HepG2 (cell line): Measurements from ENCODE around the gene UBTD1. TPM values are rescaled to one million over a fixed set of nuclear protein-coding genes. Genes with fewer than 3 reads are reported as not detected.

Experiments
- GMEB1 ChIP-seq: sonication (generic); formaldehyde crosslinking; IDR thresholded peaks from 2 replicates; pipeline ENCODE4 v1.5.1; 2020; ENCODE audit warnings: missing genetic modification reagents, mild to moderate bottlenecking, borderline replicate concordance
- HINFP ChIP-seq: sonication (generic); formaldehyde crosslinking; IDR thresholded peaks from 2 replicates; pipeline ENCODE4 v1.4.0; 2020; ENCODE audit warnings: low read depth, mild to moderate bottlenecking, missing genetic modification reagents
- IKZF5 ChIP-seq: IDR thresholded peaks from 2 replicates; pipeline ENCODE4 v1.6.1; 2018; ENCODE audit warnings: missing genetic modification reagents, mild to moderate bottlenecking, missing compliant biosample characterization
- LCORL ChIP-seq, 2 experiments: fragments of 450-650 bp in 1 of 2; sonication (generic) in 1 of 2; formaldehyde crosslinking in 1 of 2; IDR thresholded peaks; 2 replicates each; pipeline versions ENCODE4 v1.5.0 to v1.6.1; 2017 to 2020; ENCODE audit warnings: antibody characterized with exemption in 1 of 2, missing genetic modification reagents in 1 of 2
- NFKB2 ChIP-seq: sonication (generic); formaldehyde crosslinking; IDR thresholded peaks from 2 replicates; pipeline ENCODE4 v1.4.0; 2020; ENCODE audit warnings: missing genetic modification reagents, borderline replicate concordance
- NFYB ChIP-seq: sonication (generic); formaldehyde crosslinking; IDR thresholded peaks from 2 replicates; pipeline ENCODE4 v1.4.0; 2020; ENCODE audit warnings: missing genetic modification reagents
- POLR2G ChIP-seq: fragments of 200-400 bp; formaldehyde crosslinking; IDR thresholded peaks from 2 replicates; pipeline ENCODE4 v1.6.1; 2018; ENCODE audit warnings: mild to moderate bottlenecking, low read depth, low read length, moderate library complexity
- RAD51 ChIP-seq: fragments of 450-650 bp; IDR thresholded peaks from 2 replicates; pipeline ENCODE4 v1.6.1; 2016; ENCODE audit warnings: borderline replicate concordance
- SALL1 ChIP-seq: sonication (generic); formaldehyde crosslinking; IDR thresholded peaks from 2 replicates; pipeline ENCODE4 v1.8.0; 2022; ENCODE audit warnings: mild to moderate bottlenecking, missing genetic modification reagents
- SMAD3 ChIP-seq: sonication (generic); formaldehyde crosslinking; IDR thresholded peaks from 2 replicates; pipeline ENCODE4 v1.4.0; 2020; ENCODE audit warnings: missing genetic modification reagents
- ZMYM4 ChIP-seq: sonication (generic); formaldehyde crosslinking; IDR thresholded peaks from 2 replicates; pipeline ENCODE4 v1.8.1; 2023; ENCODE audit warnings: mild to moderate bottlenecking, missing genetic modification reagents
- ZSCAN31 ChIP-seq: sonication (generic); formaldehyde crosslinking; IDR thresholded peaks from 2 replicates; pipeline ENCODE4 v1.5.0; 2020; ENCODE audit warnings: low read depth, mild to moderate bottlenecking, missing genetic modification reagents
- polyA plus RNA-seq, 8 experiments: library from polyadenylated mRNA; depleted of rRNA in 3 of 8; stranded (reverse) in 7 of 8; unstranded in 1 of 8; fragments of >200 nt; fragmentation: Illumina TruSeq in 4 of 8; extraction: Trizol in 4 of 8; gene quantifications; 2 replicates each; pipeline versions ENCODE4 v1.2.1 to v1.2.3, GENCODE V29; 2011 to 2016; ENCODE audit warnings: low read depth in 4 of 8, missing spikeins in 1 of 8, mixed read lengths in 1 of 8; ENCODE audit not compliant: insufficient read depth in 1 of 8
- total RNA-seq, 5 experiments: library from RNA; depleted of rRNA; stranded (reverse); fragments of >200 nt; fragmentation: Illumina TruSeq; extraction: Trizol; gene quantifications; 2 replicates each; pipeline ENCODE4 v1.2.3, GENCODE V29; 2016; ENCODE audit warnings: low read depth in 1 of 5
- TF ChIP-seq, protein P1 (sequence below): sonication (generic); formaldehyde crosslinking; IDR thresholded peaks from 2 replicates; pipeline ENCODE4 v1.5.0; 2020; ENCODE audit warnings: mild to moderate bottlenecking, missing genetic modification reagents, borderline replicate concordance
- TF ChIP-seq, protein P2 (sequence below): sonication (generic); formaldehyde crosslinking; IDR thresholded peaks from 2 replicates; pipeline ENCODE4 v1.9.0; 2022; ENCODE audit warnings: low read depth, missing genetic modification reagents

UBTD1 gene
- total and polyA plus RNA-seq, 2 of the 13 experiments (the other 11 are each of a cell fraction or from before 2014, with no cell fraction given), result 7.9 to 10.0 TPM

DNA sequence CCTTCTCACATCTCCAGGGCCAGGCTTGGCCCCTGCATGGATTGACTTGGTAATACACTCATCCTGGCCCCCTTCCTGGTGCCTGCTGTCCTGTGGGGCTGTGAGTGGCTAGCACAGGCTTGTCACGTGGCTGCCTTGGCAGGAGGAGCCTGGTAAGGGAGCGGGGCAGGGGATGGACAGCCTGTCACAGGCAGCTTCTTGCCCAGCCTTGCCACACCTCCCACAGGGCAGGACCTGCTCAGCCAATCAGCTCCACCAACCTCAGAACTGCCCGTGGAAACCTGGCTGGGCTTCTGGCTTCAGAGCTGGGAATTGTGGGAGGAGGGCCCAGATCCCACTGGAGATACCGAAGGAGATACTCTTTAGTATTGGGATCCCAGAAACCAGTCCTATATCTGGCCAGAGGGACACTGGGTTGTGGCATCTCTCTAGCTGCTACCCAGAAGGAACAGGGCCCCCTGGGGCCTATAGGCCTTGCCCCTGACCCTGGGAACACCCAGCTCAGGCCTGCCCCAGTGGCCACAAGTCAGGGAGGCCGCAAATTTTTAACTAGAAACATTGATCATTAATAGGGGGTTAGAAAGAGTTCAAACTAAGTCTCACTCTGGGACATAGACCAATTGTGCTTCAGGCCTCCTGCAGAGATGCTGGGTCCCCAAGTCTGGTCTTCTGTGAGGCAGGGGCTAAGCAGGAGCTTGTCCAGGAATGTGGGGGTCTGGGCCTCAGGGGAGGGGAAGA is 85.5 kb downstream of the UBTD1 start, which contains the start of gene HOGA1 (continued):
- peak; percentile 84 for TF ChIP-seq RAD51
- TF ChIP-seq SMAD3 (CRISPR knock-in tag), result 0 out of 2 replicates have a peak, but pooled peaks have one; percentile 43
- TF ChIP-seq HINFP (CRISPR knock-in tag), result 0 out of 2 replicates have a peak, but pooled peaks have one; percentile 6
- no peak for TF ChIP-seq LCORL (IDR thresholded peaks at IDR 0.05)
- peak; percentile 14 for TF ChIP-seq LCORL (CRISPR knock-in tag; IDR thresholded peaks at IDR 0.05)
- peak; percentile 43; the same call in 1 of the 2 replicates for TF ChIP-seq IKZF5
- peak; percentile 58; the same call in 1 of the 2 replicates for TF ChIP-seq POLR2G
- peak; percentile 85 for TF ChIP-seq ZMYM4
- TF ChIP-seq, protein P1, sequence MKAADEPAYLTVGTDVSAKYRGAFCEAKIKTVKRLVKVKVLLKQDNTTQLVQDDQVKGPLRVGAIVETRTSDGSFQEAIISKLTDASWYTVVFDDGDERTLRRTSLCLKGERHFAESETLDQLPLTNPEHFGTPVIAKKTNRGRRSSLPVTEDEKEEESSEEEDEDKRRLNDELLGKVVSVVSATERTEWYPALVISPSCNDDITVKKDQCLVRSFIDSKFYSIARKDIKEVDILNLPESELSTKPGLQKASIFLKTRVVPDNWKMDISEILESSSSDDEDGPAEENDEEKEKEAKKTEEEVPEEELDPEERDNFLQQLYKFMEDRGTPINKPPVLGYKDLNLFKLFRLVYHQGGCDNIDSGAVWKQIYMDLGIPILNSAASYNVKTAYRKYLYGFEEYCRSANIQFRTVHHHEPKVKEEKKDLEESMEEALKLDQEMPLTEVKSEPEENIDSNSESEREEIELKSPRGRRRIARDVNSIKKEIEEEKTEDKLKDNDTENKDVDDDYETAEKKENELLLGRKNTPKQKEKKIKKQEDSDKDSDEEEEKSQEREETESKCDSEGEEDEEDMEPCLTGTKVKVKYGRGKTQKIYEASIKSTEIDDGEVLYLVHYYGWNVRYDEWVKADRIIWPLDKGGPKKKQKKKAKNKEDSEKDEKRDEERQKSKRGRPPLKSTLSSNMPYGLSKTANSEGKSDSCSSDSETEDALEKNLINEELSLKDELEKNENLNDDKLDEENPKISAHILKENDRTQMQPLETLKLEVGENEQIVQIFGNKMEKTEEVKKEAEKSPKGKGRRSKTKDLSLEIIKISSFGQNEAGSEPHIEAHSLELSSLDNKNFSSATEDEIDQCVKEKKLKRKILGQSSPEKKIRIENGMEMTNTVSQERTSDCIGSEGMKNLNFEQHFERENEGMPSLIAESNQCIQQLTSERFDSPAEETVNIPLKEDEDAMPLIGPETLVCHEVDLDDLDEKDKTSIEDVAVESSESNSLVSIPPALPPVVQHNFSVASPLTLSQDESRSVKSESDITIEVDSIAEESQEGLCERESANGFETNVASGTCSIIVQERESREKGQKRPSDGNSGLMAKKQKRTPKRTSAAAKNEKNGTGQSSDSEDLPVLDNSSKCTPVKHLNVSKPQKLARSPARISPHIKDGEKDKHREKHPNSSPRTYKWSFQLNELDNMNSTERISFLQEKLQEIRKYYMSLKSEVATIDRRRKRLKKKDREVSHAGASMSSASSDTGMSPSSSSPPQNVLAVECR (CRISPR knock-in tag), result peak; percentile 57; the same call in 1 of the 2 replicates
- no peak for TF ChIP-seq GMEB1 (CRISPR knock-in tag)
- TF ChIP-seq, protein P2, sequence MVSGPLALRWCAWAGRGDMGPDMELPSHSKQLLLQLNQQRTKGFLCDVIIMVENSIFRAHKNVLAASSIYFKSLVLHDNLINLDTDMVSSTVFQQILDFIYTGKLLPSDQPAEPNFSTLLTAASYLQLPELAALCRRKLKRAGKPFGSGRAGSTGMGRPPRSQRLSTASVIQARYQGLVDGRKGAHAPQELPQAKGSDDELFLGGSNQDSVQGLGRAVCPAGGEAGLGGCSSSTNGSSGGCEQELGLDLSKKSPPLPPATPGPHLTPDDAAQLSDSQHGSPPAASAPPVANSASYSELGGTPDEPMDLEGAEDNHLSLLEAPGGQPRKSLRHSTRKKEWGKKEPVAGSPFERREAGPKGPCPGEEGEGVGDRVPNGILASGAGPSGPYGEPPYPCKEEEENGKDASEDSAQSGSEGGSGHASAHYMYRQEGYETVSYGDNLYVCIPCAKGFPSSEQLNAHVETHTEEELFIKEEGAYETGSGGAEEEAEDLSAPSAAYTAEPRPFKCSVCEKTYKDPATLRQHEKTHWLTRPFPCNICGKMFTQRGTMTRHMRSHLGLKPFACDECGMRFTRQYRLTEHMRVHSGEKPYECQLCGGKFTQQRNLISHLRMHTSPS (CRISPR knock-in tag), result peak; percentile 78
- TF ChIP-seq NFKB2 (CRISPR knock-in tag), result 0 out of 2 replicates have a peak, but pooled peaks have one; percentile 31
- TF ChIP-seq NFYB, result peak; percentile 73
- TF ChIP-seq ZSCAN31 (CRISPR knock-in tag), result 0 out of 2 replicates have a peak, but pooled peaks have one; percentile 67
- TF ChIP-seq SALL1 (CRISPR knock-in tag), result peak; percentile 61; the same call in 1 of the 2 replicates
